Suprapubic skin (tissue), 4 donors: ENCODE measurements around the gene HTR1E.

Experiments used
- EP300 ChIP-seq: sonication (generic); formaldehyde crosslinking; IDR thresholded peaks from one replicate; pipeline ENCODE4 v1.6.1; 2017; ENCODE audit warnings: antibody characterized with exemption
- POLR2A ChIP-seq, 2 donors: fragments of 450-650 bp; IDR thresholded peaks; one replicate each; pipeline ENCODE4 v1.6.1; 2017; ENCODE audit warnings: antibody characterized with exemption in 2 of 2, mild to moderate bottlenecking in 2 of 2, moderate library complexity in 2 of 2
- POLR2AphosphoS5 ChIP-seq, 3 donors: sonication (generic); formaldehyde crosslinking; IDR thresholded peaks; one replicate each; pipeline ENCODE4 v1.6.1; 2017; ENCODE audit warnings: antibody characterized with exemption in 3 of 3
- TF ChIP-seq, protein P1 (sequence below), 2 donors: fragments of 200-600 bp in 1 of 2; fragments of 450-650 bp in 1 of 2; sonication (generic) in 1 of 2; IDR thresholded peaks; one replicate each; pipeline ENCODE4 v1.5.1; 2016 to 2019; ENCODE audit warnings: antibody characterized with exemption in 2 of 2, mild to moderate bottlenecking in 1 of 2, moderate library complexity in 1 of 2

DNA sequence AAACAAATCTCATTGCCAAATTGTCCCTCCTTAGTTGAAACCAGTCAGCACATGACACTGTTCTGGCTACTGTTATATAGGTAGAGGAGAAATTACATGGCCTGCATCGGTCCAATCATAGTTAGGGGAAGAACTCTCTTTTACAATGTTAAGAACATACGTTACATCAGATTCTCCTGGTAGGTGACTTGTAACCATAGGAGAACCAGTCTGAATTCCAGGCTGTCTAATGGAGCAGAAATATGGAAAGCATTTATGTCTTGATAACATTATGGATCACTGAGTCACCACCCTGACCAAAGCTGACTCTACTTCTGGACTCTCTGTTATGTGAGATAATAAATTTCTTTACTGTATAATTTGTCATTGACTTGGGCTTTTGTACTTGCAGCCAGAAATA is 40.9 kb downstream of the HTR1E start:
- TF ChIP-seq POLR2AphosphoS5 (IDR thresholded peaks at IDR 0.05) (no peak), EP300 (no peak), POLR2A (IDR thresholded peaks at IDR 0.05) (no peak)
- TF ChIP-seq, protein P1, sequence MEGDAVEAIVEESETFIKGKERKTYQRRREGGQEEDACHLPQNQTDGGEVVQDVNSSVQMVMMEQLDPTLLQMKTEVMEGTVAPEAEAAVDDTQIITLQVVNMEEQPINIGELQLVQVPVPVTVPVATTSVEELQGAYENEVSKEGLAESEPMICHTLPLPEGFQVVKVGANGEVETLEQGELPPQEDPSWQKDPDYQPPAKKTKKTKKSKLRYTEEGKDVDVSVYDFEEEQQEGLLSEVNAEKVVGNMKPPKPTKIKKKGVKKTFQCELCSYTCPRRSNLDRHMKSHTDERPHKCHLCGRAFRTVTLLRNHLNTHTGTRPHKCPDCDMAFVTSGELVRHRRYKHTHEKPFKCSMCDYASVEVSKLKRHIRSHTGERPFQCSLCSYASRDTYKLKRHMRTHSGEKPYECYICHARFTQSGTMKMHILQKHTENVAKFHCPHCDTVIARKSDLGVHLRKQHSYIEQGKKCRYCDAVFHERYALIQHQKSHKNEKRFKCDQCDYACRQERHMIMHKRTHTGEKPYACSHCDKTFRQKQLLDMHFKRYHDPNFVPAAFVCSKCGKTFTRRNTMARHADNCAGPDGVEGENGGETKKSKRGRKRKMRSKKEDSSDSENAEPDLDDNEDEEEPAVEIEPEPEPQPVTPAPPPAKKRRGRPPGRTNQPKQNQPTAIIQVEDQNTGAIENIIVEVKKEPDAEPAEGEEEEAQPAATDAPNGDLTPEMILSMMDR (IDR thresholded peaks at IDR 0.05), result no peak
